Muscle layer of colon (tissue), 2 donors: ENCODE data around the gene CDK6.
"Not testable (repeated sequence)": the region's sequence is repeated elsewhere in the genome, so short reads cannot be mapped to it uniquely, and the experiment has no call there.

Source experiments
- H3K27ac ChIP-seq: one replicate; pipeline ENCODE4 v1.7.0; 2013; ENCODE audit warnings: low read depth, mild to moderate bottlenecking, low read length, moderate library complexity
- H3K27me3 ChIP-seq, 2 donors: one replicate each; pipeline ENCODE4 v1.7.0; 2013; ENCODE audit warnings: low read length in 2 of 2, mild to moderate bottlenecking in 2 of 2; ENCODE audit not compliant: insufficient read depth in 2 of 2, control insufficient read depth in 1 of 2
- H3K36me3 ChIP-seq: one replicate; pipeline ENCODE4 v1.7.0; 2013; ENCODE audit warnings: mild to moderate bottlenecking, low read length; ENCODE audit not compliant: insufficient read depth
- H3K4me1 ChIP-seq: one replicate; pipeline ENCODE4 v1.7.0; 2013; ENCODE audit warnings: mild to moderate bottlenecking, low read length; ENCODE audit not compliant: insufficient read depth
- H3K4me3 ChIP-seq, 2 donors: one replicate each; pipeline ENCODE4 v1.7.0; 2013; ENCODE audit warnings: low read length in 2 of 2, low read depth in 1 of 2, mild to moderate bottlenecking in 1 of 2, moderate library complexity in 1 of 2
- H3K9ac ChIP-seq: one replicate; pipeline ENCODE4 v1.7.0; 2013; ENCODE audit warnings: low read length
- H3K9me3 ChIP-seq: one replicate; pipeline ENCODE4 v1.7.0; 2013; ENCODE audit warnings: mild to moderate bottlenecking, low read length
- donor health status: abdominal sarcoma.
- donor health status: Adenocarcinoma of cecum.

The CDK6 gene

GRCh38 chr7:92872701-92873100 lies 36.3 kb upstream of the CDK6 start:
- H3K27ac ChIP-seq: no peak overlapping the region
- H3K9me3 ChIP-seq: no peaks in the 10 kb centered on the region
- no peaks in the 10 kb centered on the region for H3K36me3 ChIP-seq
- no peaks in the 10 kb centered on the region for H3K27me3 ChIP-seq
- H3K4me1 ChIP-seq: no peaks in the 10 kb centered on the region
- H3K4me3 ChIP-seq: no peak overlapping the region
- no peak overlapping the region for H3K9ac ChIP-seq

- no peak overlapping the region for H3K27ac ChIP-seq
- no peak overlapping the region for H3K4me3 ChIP-seq
- no peaks in the 10 kb centered on the region for H3K9me3 ChIP-seq
- H3K9ac ChIP-seq: no peak overlapping the region
- H3K36me3 ChIP-seq: no peaks in the 10 kb centered on the region
- no peaks in the 10 kb centered on the region for H3K27me3 ChIP-seq
- no peaks in the 10 kb centered on the region for H3K4me1 ChIP-seq
Measured at GRCh38 chr7:92868683-92869293, 32.4 kb upstream of the CDK6 start.

- H3K9ac ChIP-seq, H3K4me3 ChIP-seq, H3K27me3 ChIP-seq, H3K27ac ChIP-seq, H3K4me1 ChIP-seq, H3K36me3 ChIP-seq, H3K9me3 ChIP-seq: not testable (repeated sequence)
Measured at GRCh38 chr7:92864169-92864568, 27.8 kb upstream of the CDK6 start.

- Histone ChIP-seq H3K36me3 (no peaks in the 10 kb centered on the region), H3K4me1 (no peaks in the 10 kb centered on the region), H3K4me3 (no peak overlapping the region), H3K9me3 (no peaks in the 10 kb centered on the region), H3K9ac (no peak overlapping the region), H3K27ac (no peak overlapping the region), H3K27me3 (no peaks in the 10 kb centered on the region)
Measured at GRCh38 chr7:92856436-92856835, 20.1 kb upstream of the CDK6 start.

GRCh38 chr7:92854501-92855238 lies 18.3 kb upstream of the CDK6 start:
- Histone ChIP-seq H3K27me3 (no peaks in the 10 kb centered on the region), H3K27ac (no peak overlapping the region), H3K9ac (no peak overlapping the region), H3K4me1 (no peaks in the 10 kb centered on the region), H3K36me3 (no peaks in the 10 kb centered on the region), H3K4me3 (no peak overlapping the region), H3K9me3 (no peaks in the 10 kb centered on the region)

GRCh38 chr7:92851732-92852131 lies 15.4 kb upstream of the CDK6 start:
- Histone ChIP-seq H3K4me3 (no peak overlapping the region), H3K27me3 (no peaks in the 10 kb centered on the region), H3K9ac (no peak overlapping the region), H3K9me3 (no peaks in the 10 kb centered on the region), H3K36me3 (no peaks in the 10 kb centered on the region), H3K4me1 (no peaks in the 10 kb centered on the region), H3K27ac (no peak overlapping the region)

- H3K4me1 ChIP-seq: no peaks in the 10 kb centered on the region
- no peaks in the 10 kb centered on the region for H3K9me3 ChIP-seq
- H3K27ac ChIP-seq: no peak overlapping the region
- no peaks in the 10 kb centered on the region for H3K27me3 ChIP-seq
- H3K36me3 ChIP-seq: no peaks in the 10 kb centered on the region
- H3K4me3 ChIP-seq: no peak overlapping the region
- H3K9ac ChIP-seq: no peak overlapping the region
Measured at GRCh38 chr7:92850516-92850915, 14.1 kb upstream of the CDK6 start.

- H3K9ac ChIP-seq: no peak overlapping the region
- no peaks in the 10 kb centered on the region for H3K27me3 ChIP-seq
- H3K36me3 ChIP-seq: no peaks in the 10 kb centered on the region
- H3K9me3 ChIP-seq: no peaks in the 10 kb centered on the region
- H3K4me1 ChIP-seq: no peaks in the 10 kb centered on the region
- no peak overlapping the region for H3K4me3 ChIP-seq
- no peak overlapping the region for H3K27ac ChIP-seq
Measured at GRCh38 chr7:92849322-92849721, 12.9 kb upstream of the CDK6 start.

GRCh38 chr7:92848851-92849250 lies 12.5 kb upstream of the CDK6 start:
- Histone ChIP-seq H3K4me3 (no peak overlapping the region), H3K9ac (no peak overlapping the region), H3K27ac (no peak overlapping the region), H3K27me3 (no peaks in the 10 kb centered on the region), H3K9me3 (no peaks in the 10 kb centered on the region), H3K4me1 (no peaks in the 10 kb centered on the region), H3K36me3 (no peaks in the 10 kb centered on the region)

- H3K27ac ChIP-seq: no peak overlapping the region
- H3K9ac ChIP-seq: no peak overlapping the region
Measured at GRCh38 chr7:92848441-92848840, 12.1 kb upstream of the CDK6 start.

GRCh38 chr7:92847305-92847704 lies 10.9 kb upstream of the CDK6 start:
- no peaks in the 10 kb centered on the region for H3K36me3 ChIP-seq

More at GRCh38 chr7:92848441-92848840, 12.1 kb upstream of the CDK6 start:
- Histone ChIP-seq H3K9me3 (no peaks in the 10 kb centered on the region), H3K27me3 (no peaks in the 10 kb centered on the region), H3K36me3 (no peaks in the 10 kb centered on the region), H3K4me3 (no peak overlapping the region), H3K4me1 (no peaks in the 10 kb centered on the region)

GRCh38 chr7:92845736-92846135 lies 9.4 kb upstream of the CDK6 start:
- no peaks in the 10 kb centered on the region for H3K9me3 ChIP-seq
- no peaks in the 10 kb centered on the region for H3K4me1 ChIP-seq
- H3K36me3 ChIP-seq: no peaks in the 10 kb centered on the region
- H3K9ac ChIP-seq: no peak overlapping the region
- H3K27ac ChIP-seq: no peak overlapping the region
- H3K4me3 ChIP-seq: no peak overlapping the region
- no peaks in the 10 kb centered on the region for H3K27me3 ChIP-seq

More at GRCh38 chr7:92847305-92847704, 10.9 kb upstream of the CDK6 start:
- no peak overlapping the region for H3K27ac ChIP-seq
- no peaks in the 10 kb centered on the region for H3K27me3 ChIP-seq
- no peak overlapping the region for H3K4me3 ChIP-seq
- no peaks in the 10 kb centered on the region for H3K9me3 ChIP-seq
- H3K4me1 ChIP-seq: no peaks in the 10 kb centered on the region
- H3K9ac ChIP-seq: no peak overlapping the region
